NCI-H146 treated with DMSO at 0.1 percent for 48 hours (cell line): ENCODE data around the gene SCAF8.
"Not testable (repeated sequence)": the region's sequence is repeated elsewhere in the genome, so short reads cannot be mapped to it uniquely, and the experiment has no call there.

ENCODE experiments used
- DNase-seq: peaks from one replicate; lab custom pipeline; 2025; ENCODE audit not compliant: unreplicated experiment; lab: John Stamatoyannopoulos, UW

The SCAF8 gene

GRCh38 chr6:154733626-154734382, 588 bp downstream of the SCAF8 start:
- DNase-seq = peak; percentile 98

DNA sequence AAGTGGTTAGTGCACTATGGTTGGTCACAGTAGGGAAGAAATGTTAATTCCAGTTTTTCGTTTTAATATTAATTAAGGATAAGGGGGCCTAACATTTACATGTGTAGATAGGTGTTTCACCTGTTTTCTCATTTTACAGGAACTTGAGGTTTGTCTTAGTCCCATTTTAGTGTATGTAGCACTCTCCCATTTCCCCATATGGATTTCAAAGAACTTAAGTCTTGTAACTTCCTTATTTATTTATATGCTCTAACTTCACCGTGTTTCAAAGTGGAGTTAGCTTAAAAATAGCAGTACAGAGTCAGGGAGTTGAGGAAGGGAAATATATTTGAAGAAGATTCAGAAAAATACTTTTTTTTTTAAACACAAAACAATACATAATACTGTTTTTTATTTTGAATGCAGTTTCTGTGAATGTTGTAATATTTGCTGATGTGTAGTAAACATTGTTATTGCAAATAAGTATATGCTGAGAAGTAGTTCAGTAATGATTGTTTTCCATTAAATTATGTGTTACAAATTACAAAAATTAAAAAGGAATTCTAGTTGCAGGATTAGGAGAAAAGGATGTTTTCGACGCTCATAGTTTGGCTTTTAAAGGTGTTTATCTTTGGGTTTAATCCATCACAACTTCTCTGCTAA, 3.5 kb downstream of the SCAF8 start:
- no peak for DNase-seq

DNA sequence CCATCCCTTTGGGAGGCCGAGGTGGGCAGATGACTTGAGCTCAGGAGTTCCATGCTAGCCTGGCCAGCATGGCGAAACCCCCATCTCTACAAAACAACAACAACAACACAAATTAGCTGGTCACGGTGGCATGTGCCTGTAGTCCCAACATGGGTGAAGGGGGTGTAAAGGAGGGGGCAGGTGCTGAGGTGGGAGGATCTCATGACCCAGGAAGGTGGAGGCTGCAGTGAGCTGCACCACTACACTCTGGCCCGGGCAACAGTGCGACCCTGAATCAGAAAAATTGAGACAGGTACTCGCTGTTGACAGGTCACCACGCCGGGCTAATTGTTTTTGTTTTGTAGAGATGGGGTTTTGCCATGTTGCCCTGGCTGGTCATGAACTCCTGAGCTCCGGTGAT, 4.2 kb downstream of the SCAF8 start:
- no peak for DNase-seq

DNA sequence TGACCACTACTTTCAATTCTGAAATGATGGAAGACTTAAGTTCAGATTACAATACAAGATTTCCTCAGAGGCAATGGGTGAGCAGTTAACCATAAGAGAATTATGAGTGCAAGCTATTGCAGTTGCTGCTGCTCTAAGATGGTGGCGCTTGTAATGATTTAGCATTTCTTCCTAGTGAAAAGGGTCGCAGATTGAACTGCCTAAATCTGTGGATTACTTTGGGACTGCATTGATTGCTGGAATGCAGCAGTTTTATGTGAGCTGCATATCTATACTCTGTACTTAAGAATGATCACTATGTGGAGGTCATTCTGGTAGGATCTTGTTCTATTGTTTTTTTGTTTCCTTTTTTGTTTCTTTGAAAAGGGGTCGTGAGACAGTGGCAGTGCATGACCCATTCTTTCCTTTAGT, 5.3 kb downstream of the SCAF8 start:
- DNase-seq = no peak

DNA sequence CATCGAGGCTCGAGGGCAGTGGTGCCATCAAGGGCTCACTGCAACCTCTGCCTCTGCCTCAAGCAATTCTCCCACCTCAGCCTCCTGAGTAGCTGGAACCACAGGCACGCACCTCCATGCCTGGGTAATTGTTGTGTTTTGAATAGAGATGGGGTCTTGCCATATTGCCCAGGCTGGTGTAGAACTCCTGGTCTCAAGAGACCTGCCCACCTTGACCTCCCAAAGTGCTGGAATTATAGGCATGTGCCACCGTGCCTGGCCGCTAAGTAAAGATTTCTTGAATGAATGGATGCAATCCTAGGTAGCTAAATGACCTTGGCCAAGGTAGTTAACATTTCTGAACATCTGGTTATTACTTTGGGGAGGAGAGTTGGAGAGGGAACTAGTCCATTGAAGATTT, 7.4 kb downstream of the SCAF8 start:
- no peak for DNase-seq

GRCh38 chr6:154742891-154743290, 9.7 kb downstream of the SCAF8 start:
- no peak for DNase-seq

- not testable (repeated sequence) for DNase-seq
These were observed 11.0 kb downstream of the SCAF8 start for GRCh38 chr6:154744029-154744745.

DNA sequence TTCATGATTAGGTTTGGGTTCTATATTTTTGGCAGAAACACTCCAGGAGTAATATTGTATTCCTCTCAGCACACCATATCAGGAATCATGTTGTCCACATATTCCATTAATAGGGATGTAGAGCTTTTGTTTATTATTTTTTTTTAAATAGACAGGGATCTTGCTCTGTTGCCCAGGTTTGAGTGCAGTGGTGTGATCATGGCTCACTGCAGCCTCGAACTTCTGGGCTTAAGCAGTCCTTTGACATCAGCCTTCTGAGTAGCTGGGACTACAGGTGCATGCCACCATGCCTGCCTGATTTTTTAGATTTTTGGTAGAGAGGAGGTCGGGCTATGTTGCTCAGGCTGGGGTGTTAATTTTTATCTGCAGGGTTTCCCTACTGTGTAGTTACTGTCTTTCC, 12.0 kb downstream of the SCAF8 start:
- DNase-seq = no peak

DNA sequence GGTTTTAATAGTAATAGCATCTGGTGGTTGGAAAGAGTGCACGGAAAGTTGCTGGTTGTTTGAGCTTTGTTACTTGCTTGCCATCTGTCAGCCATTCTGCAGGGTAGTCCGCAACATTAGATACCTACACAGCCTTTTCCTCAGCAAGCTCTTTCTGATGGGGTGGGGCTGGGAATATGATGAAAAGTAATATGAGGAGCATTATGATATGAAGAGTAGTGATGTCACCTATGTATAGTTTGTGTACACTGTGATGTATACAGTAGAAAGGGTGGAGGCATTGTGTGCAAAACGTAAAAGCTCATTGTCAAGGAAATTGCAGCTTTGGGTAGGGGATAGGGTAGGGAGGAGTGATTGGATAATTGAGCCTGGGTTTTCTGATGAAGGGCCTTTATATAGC, 16.1 kb downstream of the SCAF8 start:
- no peak for DNase-seq

GRCh38 chr6:154751011-154751800, 18.0 kb downstream of the SCAF8 start:
- no peak for DNase-seq

GRCh38 chr6:154752022-154752421, 18.8 kb downstream of the SCAF8 start:
- DNase-seq = no peak

DNA sequence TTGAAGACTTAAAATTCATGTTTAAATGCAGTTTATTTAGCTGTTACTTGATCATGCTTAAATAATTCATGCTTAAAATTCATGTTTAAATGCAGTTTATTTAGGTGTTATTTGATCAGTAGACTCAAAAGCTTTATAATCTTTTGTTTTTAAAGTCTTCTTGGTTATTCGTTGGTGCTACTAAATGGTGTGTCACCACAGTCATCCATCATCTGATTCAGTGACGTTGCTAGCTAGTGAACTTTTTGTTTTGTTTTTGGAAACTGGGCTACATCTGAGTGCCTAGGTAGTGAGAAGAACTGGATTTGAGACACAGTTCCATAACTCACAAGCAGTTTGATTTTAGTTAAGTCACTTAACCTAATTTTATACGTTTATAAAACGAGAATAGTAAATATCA, 20.9 kb downstream of the SCAF8 start:
- no peak for DNase-seq

DNA sequence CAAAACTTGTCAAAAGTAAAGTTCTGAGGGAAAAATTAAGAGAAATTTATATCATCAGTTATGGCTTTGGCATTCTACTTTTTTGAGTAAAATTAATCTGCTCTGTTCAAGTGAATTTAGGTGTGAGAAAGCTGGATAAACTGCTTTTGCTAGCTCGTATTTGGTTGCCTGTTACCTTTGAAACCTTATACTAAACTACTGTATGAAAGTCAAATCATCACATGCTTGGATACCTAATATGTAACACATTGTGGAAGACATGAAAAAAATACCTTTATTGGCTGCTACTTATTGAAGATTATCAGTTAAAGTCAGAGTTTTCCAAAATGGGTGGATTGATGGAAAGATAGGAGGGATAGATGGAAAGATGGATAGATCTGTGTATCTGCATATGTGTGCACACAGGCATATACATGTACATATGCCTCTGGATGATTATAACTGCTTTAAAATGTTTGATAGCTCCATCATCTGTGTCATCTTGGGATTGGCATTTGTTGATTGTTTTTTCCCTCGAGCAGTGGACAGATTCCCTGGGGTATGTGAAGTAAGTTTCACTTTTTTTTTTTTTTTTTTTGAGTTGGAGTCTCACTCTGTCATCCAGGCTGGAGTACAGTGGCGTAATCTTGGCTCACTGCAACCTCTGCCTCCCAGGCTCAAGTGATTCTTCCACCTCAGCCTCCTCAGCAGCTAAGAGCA, 24.3 kb downstream of the SCAF8 start:
- no peak for DNase-seq

DNA sequence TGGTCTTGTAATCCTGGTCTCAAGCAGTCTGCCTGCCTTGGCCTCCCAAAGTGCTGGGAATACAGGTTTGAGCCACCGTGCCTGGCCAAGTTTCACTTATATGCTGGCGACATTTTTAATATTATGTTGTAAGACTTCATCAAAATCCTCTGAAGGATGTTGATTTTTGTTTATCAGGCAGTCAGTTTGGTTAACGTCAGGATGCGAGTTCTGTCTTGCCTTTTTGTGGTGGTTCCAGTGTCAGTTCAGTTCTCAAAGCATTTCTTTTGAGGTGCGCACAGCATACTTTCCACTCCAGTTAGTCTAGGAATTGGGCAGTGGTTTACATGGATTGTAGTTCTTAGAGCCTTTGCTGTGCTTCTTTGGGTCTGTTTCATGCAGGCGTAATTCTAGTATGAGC, 24.9 kb downstream of the SCAF8 start:
- DNase-seq = no peak

- DNase-seq = no peak
These were observed 30.4 kb downstream of the SCAF8 start for GRCh38 chr6:154763650-154764049.

DNA sequence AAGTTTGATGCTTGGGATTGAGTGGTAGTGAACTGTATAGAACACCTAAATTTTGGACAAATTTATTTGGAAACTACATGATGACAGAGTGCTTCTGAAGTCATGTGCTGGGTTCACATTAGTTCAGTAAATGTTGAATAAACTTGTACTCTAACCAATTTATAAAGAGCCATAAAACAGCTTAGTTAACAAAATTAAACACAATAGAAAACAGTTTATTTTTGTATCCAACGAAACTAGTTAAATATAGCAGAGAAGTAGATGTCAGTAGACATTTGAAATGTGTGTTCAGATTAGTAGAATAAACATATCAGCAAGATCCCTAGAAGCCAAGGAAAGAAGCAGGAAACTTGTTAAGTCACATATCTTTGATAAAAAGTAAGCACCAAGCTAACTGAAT, 32.1 kb downstream of the SCAF8 start:
- DNase-seq = no peak

DNA sequence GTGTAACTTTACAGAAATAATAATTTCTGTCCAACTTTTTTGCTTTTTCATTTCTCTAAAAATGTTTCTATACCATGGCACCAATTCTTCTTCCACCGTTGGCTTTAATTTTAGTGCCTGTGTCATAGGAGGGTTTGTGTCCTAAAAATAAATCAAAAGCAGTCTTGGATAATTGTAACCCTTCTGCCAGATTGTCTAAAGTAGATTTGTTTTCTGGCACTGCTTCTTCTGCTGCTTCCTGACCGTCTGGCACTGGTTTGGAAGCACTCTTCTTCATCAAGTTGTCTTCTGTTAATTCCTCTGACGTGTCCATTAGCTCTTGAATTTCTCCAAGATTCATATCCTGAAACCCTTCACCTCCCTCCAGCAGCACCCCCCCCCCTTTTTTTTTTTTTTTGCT, 33.1 kb downstream of the SCAF8 start:
- no peak for DNase-seq

- no peak for DNase-seq
These were observed 33.9 kb downstream of the SCAF8 start for GRCh38 chr6:154767003-154767723.

- DNase-seq = no peak
These were observed 35.1 kb downstream of the SCAF8 start for GRCh38 chr6:154768280-154768679.

DNA sequence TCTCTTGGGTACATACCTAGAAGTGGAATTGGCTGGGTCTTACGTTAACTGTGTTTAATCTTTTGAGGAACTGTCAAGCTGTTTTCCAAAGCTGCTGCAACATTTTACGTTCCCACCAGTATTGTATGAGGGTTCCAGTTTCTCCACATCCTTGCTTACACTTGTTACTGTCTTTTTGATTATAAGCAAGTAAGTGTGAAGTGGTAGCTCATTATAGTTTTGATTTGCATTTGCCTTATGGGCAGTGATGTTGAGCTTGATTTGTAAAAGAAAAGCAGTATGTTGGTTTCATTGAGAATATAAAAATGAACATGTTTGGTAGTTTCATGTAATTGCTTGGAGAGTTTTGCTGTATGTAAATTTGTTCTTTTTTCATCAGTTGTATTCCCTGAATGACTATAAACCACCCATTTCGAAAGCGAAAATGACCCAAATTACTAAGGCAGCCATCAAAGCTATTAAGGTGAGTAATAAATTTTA, 40.4 kb downstream of the SCAF8 start:
- no peak for DNase-seq
